Smooth muscle cell (in vitro differentiated cells): ENCODE measurements around the gene KRT9. TPM values are rescaled to one million over a fixed set of nuclear protein-coding genes. Genes with fewer than 3 reads are reported as not detected.
"Not testable (repeated sequence)": the region's sequence is repeated elsewhere in the genome, so short reads cannot be mapped to it uniquely, and the experiment has no call there.

ENCODE experiments used
- DNase-seq: peaks from one replicate; lab custom pipeline; 2025; ENCODE audit not compliant: unreplicated experiment; lab: John Stamatoyannopoulos, UW
- H2AFZ ChIP-seq: fragments of 200-600 bp; sonication (generic); 2 replicates; pipeline ENCODE4 v1.6.0; 2016; ENCODE audit warnings: antibody characterized with exemption, low read depth, mild to moderate bottlenecking
- H3F3A ChIP-seq: fragments of 200-600 bp; sonication (generic); 2 replicates; pipeline ENCODE4 v1.6.0; 2017; ENCODE audit warnings: antibody characterized with exemption, low read depth
- H3K27ac ChIP-seq: fragments of 200-600 bp; sonication (generic); 2 replicates; pipeline ENCODE4 v1.5.1; 2016; ENCODE audit warnings: low read depth, mild to moderate bottlenecking
- H3K27me3 ChIP-seq: fragments of 200-600 bp; sonication (generic); 2 replicates; pipeline ENCODE4 v1.6.1; 2016; ENCODE audit warnings: low read depth, mild to moderate bottlenecking
- H3K36me3 ChIP-seq: fragments of 200-600 bp; sonication (generic); 2 replicates; pipeline ENCODE4 v1.5.1; 2016; ENCODE audit warnings: low read depth
- H3K4me1 ChIP-seq: fragments of 200-600 bp; sonication (generic); 2 replicates; pipeline ENCODE4 v1.5.1; 2016; ENCODE audit warnings: low read depth
- H3K4me2 ChIP-seq: fragments of 200-600 bp; sonication (generic); 2 replicates; pipeline ENCODE4 v1.6.0; 2016; ENCODE audit warnings: mild to moderate bottlenecking
- H3K4me3 ChIP-seq: fragments of 200-600 bp; sonication (generic); 2 replicates; pipeline ENCODE4 v1.5.1; 2016; ENCODE audit warnings: mild to moderate bottlenecking
- H3K79me2 ChIP-seq: fragments of 200-600 bp; sonication (generic); 2 replicates; pipeline ENCODE4 v1.6.0; 2016; ENCODE audit warnings: low read depth, mild to moderate bottlenecking
- H3K9ac ChIP-seq: fragments of 200-600 bp; sonication (generic); 2 replicates; pipeline ENCODE4 v1.6.0; 2016; ENCODE audit warnings: low read depth
- H3K9me3 ChIP-seq: fragments of 200-600 bp; sonication (generic); replicated peaks from 2 replicates; pipeline ENCODE4 v1.5.1; 2016; ENCODE audit warnings: low read depth
- H4K20me1 ChIP-seq: fragments of 200-600 bp; sonication (generic); 2 replicates; pipeline ENCODE4 v1.6.0; 2016; ENCODE audit warnings: low read depth
- WGBS: methylation state at CpG from one replicate; pipeline ENCODE4 v1.1.7; 2016; ENCODE audit warnings: low lambda C conversion rate; 5-methylcytosine and 5-hydroxymethylcytosine counted together
- polyA plus RNA-seq: library from polyadenylated mRNA; unstranded; fragments of >200 nt; fragmentation: Nextera tagmentation; extraction: Ambion mirVana; gene quantifications from 2 replicates; pipeline ENCODE4 v1.2.1, GENCODE V29; 2016
- total RNA-seq: library from RNA; depleted of rRNA; stranded (reverse); fragments of >200 nt; gene quantifications from 2 replicates; pipeline ENCODE4 v1.2.3, GENCODE V29; 2014
- TF ChIP-seq, protein P1 (sequence below): fragments of 200-600 bp; sonication (generic); IDR thresholded peaks from 2 replicates; pipeline ENCODE4 v1.5.1; 2017; ENCODE audit warnings: borderline replicate concordance, mild to moderate bottlenecking, antibody characterized with exemption; ENCODE audit not compliant: insufficient read depth, poor library complexity, severe bottlenecking

Gene KRT9
- total and polyA plus RNA-seq, 2 experiments from 2014 or later: 0.22 TPM; not detected in 1

DNA sequence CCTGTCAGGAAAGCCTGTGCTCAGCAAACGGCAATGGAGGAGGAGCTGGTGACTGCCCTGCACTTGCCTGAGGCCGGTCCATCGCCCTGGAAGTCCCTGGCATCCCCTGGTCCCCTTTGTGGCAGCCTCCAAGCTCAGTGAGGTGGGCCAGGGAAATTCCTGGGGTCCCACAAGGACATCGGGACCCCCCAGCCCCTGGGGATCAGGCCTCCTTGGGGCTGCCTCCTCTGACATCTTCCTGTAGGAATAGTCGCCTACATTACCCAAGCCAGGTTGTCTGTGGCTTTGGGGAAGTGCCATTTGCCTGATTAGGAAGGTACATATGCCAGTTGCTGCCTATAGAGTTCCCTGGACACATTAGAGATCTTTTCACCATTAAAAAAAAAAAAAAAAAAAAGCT is 7.1 kb upstream of the KRT9 start:
- Histone ChIP-seq H3K27me3 (no peaks in the 10 kb centered on the region), H3K4me1 (no peaks in the 10 kb centered on the region), H3K79me2 (no peaks in the 10 kb centered on the region), H2AFZ (no peak overlapping the region), H3K9ac (no peak overlapping the region), H3F3A (no peaks in the 10 kb centered on the region), H3K9me3 (no peaks in the 10 kb centered on the region), H3K27ac (no peak overlapping the region), H3K36me3 (no peaks in the 10 kb centered on the region), H4K20me1 (no peaks in the 10 kb centered on the region), H3K4me3 (no peak overlapping the region), H3K4me2 (no peak overlapping the region)
- DNase-seq: no peak
- TF ChIP-seq, protein P1, sequence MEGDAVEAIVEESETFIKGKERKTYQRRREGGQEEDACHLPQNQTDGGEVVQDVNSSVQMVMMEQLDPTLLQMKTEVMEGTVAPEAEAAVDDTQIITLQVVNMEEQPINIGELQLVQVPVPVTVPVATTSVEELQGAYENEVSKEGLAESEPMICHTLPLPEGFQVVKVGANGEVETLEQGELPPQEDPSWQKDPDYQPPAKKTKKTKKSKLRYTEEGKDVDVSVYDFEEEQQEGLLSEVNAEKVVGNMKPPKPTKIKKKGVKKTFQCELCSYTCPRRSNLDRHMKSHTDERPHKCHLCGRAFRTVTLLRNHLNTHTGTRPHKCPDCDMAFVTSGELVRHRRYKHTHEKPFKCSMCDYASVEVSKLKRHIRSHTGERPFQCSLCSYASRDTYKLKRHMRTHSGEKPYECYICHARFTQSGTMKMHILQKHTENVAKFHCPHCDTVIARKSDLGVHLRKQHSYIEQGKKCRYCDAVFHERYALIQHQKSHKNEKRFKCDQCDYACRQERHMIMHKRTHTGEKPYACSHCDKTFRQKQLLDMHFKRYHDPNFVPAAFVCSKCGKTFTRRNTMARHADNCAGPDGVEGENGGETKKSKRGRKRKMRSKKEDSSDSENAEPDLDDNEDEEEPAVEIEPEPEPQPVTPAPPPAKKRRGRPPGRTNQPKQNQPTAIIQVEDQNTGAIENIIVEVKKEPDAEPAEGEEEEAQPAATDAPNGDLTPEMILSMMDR: no peak
- WGBS: 84% methylated on average over 5 of the region's 5 CpGs

DNA sequence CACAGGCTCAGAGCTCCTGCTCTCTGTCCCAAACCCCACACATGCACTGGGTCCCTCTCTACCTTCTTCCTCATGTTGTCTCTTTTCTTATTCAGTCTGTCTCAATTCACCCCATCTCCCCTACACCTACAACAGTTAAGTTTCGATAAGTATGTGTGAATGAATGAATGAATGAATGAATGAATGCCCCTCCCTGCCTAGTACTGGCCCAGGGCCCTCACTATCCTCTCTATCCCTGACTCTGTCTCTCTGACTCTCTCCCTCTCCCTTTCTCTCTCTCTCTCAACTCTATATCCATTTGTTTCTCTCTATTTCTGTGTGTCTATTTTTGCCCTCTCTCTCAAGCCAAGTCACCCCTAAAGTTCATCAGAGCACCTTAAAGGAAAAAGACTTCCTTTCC is 6.7 kb upstream of the KRT9 start:
- WGBS: 80% methylated on average over 1 of the region's 1 CpG
- Histone ChIP-seq H3K9me3 (no peaks in the 10 kb centered on the region), H3F3A (no peaks in the 10 kb centered on the region), H3K4me1 (no peaks in the 10 kb centered on the region), H3K9ac (no peak overlapping the region), H3K27ac (no peak overlapping the region), H3K4me3 (no peak overlapping the region), H3K27me3 (no peaks in the 10 kb centered on the region), H3K4me2 (no peak overlapping the region), H3K79me2 (no peaks in the 10 kb centered on the region), H3K36me3 (no peaks in the 10 kb centered on the region), H4K20me1 (no peaks in the 10 kb centered on the region), H2AFZ (no peak overlapping the region)
- TF ChIP-seq, protein P1: no peak
- no peak for DNase-seq

GRCh38 chr17:41576740-41577139 is 4.9 kb upstream of the KRT9 start:
- not testable (repeated sequence) for H3F3A ChIP-seq, H4K20me1 ChIP-seq, H2AFZ ChIP-seq, H3K79me2 ChIP-seq, DNase-seq, H3K4me1 ChIP-seq, H3K4me2 ChIP-seq, H3K9me3 ChIP-seq, H3K27ac ChIP-seq, H3K36me3 ChIP-seq, H3K9ac ChIP-seq, H3K27me3 ChIP-seq, H3K4me3 ChIP-seq
- WGBS: 98% methylated on average over 4 of the region's 4 CpGs

GRCh38 chr17:41575336-41575735 is 3.5 kb upstream of the KRT9 start:
- TF ChIP-seq, protein P1: no peak
- no peak overlapping the region for H3K4me3 ChIP-seq
- H3F3A ChIP-seq: no peaks in the 10 kb centered on the region
- DNase-seq: no peak
- no peaks in the 10 kb centered on the region for H3K9me3 ChIP-seq
- no peak overlapping the region for H2AFZ ChIP-seq
- H4K20me1 ChIP-seq: no peaks in the 10 kb centered on the region
- H3K79me2 ChIP-seq: no peaks in the 10 kb centered on the region
- H3K9ac ChIP-seq: no peak overlapping the region
- no peaks in the 10 kb centered on the region for H3K36me3 ChIP-seq
- H3K27me3 ChIP-seq: no peaks in the 10 kb centered on the region
- H3K4me1 ChIP-seq: no peaks in the 10 kb centered on the region
- no peak overlapping the region for H3K27ac ChIP-seq
- WGBS: 84% methylated on average over 3 of the region's 3 CpGs
- H3K4me2 ChIP-seq: no peak overlapping the region
